HepG2 (cell line): Measurements from ENCODE around the gene MAP1LC3A. TPM values are rescaled to one million over a fixed set of nuclear protein-coding genes. Genes with fewer than 3 reads are reported as not detected.

Experiments
- GATAD1 ChIP-seq: IDR thresholded peaks from 2 replicates; pipeline ENCODE4 v1.6.1; 2016; ENCODE audit warnings: missing genetic modification reagents, missing compliant biosample characterization
- GATAD2A ChIP-seq: IDR thresholded peaks from 2 replicates; pipeline ENCODE4 v1.6.1; 2016
- GTF3A ChIP-seq: sonication (generic); formaldehyde crosslinking; conservative IDR thresholded peaks from 2 replicates; pipeline ENCODE4 v1.4.0; 2020; ENCODE audit warnings: mild to moderate bottlenecking, missing genetic modification reagents
- HDAC6 ChIP-seq: fragments of 200-600 bp; sonication (generic); IDR thresholded peaks from 2 replicates; pipeline ENCODE4 v1.7.0; 2017; ENCODE audit warnings: mild to moderate bottlenecking, antibody characterized with exemption, low read length, low read depth
- HNF4G ChIP-seq, 2 experiments: sonication (generic) in 1 of 2; formaldehyde crosslinking in 1 of 2; IDR thresholded peaks; 2 replicates each; pipeline versions ENCODE4 v1.4.0 to v1.6.1; 2011 to 2020; ENCODE audit warnings: borderline replicate concordance in 2 of 2, low read depth in 2 of 2, mild to moderate bottlenecking in 2 of 2, low read length in 1 of 2, missing genetic modification reagents in 1 of 2, moderate library complexity in 1 of 2
- ISX ChIP-seq: sonication (generic); formaldehyde crosslinking; conservative IDR thresholded peaks from 2 replicates; pipeline ENCODE4 v1.5.0; 2020; ENCODE audit warnings: missing genetic modification reagents
- MEF2D ChIP-seq: sonication (generic); formaldehyde crosslinking; IDR thresholded peaks from 2 replicates; pipeline ENCODE4 v1.5.1; 2020; ENCODE audit warnings: mild to moderate bottlenecking, missing genetic modification reagents
- SOX13 ChIP-seq, 3 experiments: fragments of 450-650 bp in 1 of 3; sonication (generic) in 1 of 3; formaldehyde crosslinking in 1 of 3; IDR thresholded peaks in 2 of 3; conservative IDR thresholded peaks in 1 of 3; 2 replicates each; pipeline versions ENCODE4 v1.5.0 to v1.6.1; 2016 to 2020; ENCODE audit warnings: antibody characterized with exemption in 1 of 3, mild to moderate bottlenecking in 1 of 3, missing compliant biosample characterization in 1 of 3, missing genetic modification reagents in 1 of 3, moderate library complexity in 1 of 3
- SPEN ChIP-seq: sonication (generic); formaldehyde crosslinking; IDR thresholded peaks from 2 replicates; pipeline ENCODE4 v1.5.1; 2020; ENCODE audit warnings: low read depth, mild to moderate bottlenecking, missing genetic modification reagents
- SRSF4 ChIP-seq: fragments of 200-400 bp; formaldehyde crosslinking; IDR thresholded peaks from one replicate; pipeline ENCODE4 v1.6.1; 2018; ENCODE audit warnings: mild to moderate bottlenecking, low read depth, low read length, moderate library complexity; ENCODE audit not compliant: poor library complexity, severe bottlenecking
- TBP ChIP-seq: sonication (generic); formaldehyde crosslinking; IDR thresholded peaks from 2 replicates; pipeline ENCODE4 v1.5.0; 2020; ENCODE audit warnings: missing genetic modification reagents
- TBX2 ChIP-seq: sonication (generic); formaldehyde crosslinking; IDR thresholded peaks from 2 replicates; pipeline ENCODE4 v1.5.0; 2020; ENCODE audit warnings: missing genetic modification reagents, mild to moderate bottlenecking, borderline replicate concordance
- YEATS4 ChIP-seq: sonication (generic); formaldehyde crosslinking; IDR thresholded peaks from 2 replicates; pipeline ENCODE4 v1.4.0; 2020; ENCODE audit warnings: missing genetic modification reagents, borderline replicate concordance
- ZNF10 ChIP-seq: sonication (generic); formaldehyde crosslinking; IDR thresholded peaks from 2 replicates; pipeline ENCODE4 v1.4.0; 2020; ENCODE audit warnings: mild to moderate bottlenecking, low read depth, missing genetic modification reagents, borderline replicate concordance
- ZNF160 ChIP-seq: sonication (generic); formaldehyde crosslinking; IDR thresholded peaks from 2 replicates; pipeline ENCODE4 v1.8.0; 2022; ENCODE audit warnings: mild to moderate bottlenecking, inconsistent platforms, missing genetic modification reagents
- ZNF17 ChIP-seq: sonication (generic); formaldehyde crosslinking; IDR thresholded peaks from 2 replicates; pipeline ENCODE4 v1.5.0; 2020; ENCODE audit warnings: mild to moderate bottlenecking, missing genetic modification reagents
- ZNF644 ChIP-seq: IDR thresholded peaks from 2 replicates; pipeline ENCODE4 v1.6.1; 2016; ENCODE audit warnings: low read depth
- ZNF777 ChIP-seq: sonication (generic); formaldehyde crosslinking; IDR thresholded peaks from 2 replicates; pipeline ENCODE4 v1.4.0; 2020; ENCODE audit warnings: missing genetic modification reagents
- ZSCAN25 ChIP-seq: sonication (generic); formaldehyde crosslinking; IDR thresholded peaks from 2 replicates; pipeline ENCODE4 v1.8.0; 2022; ENCODE audit warnings: mild to moderate bottlenecking, missing genetic modification reagents
- polyA plus RNA-seq, 8 experiments: library from polyadenylated mRNA; depleted of rRNA in 3 of 8; stranded (reverse) in 7 of 8; unstranded in 1 of 8; fragments of >200 nt; fragmentation: Illumina TruSeq in 4 of 8; extraction: Trizol in 4 of 8; gene quantifications; 2 replicates each; pipeline versions ENCODE4 v1.2.1 to v1.2.3, GENCODE V29; 2011 to 2016; ENCODE audit warnings: low read depth in 4 of 8, missing spikeins in 1 of 8, mixed read lengths in 1 of 8; ENCODE audit not compliant: insufficient read depth in 1 of 8
- total RNA-seq, 5 experiments: library from RNA; depleted of rRNA; stranded (reverse); fragments of >200 nt; fragmentation: Illumina TruSeq; extraction: Trizol; gene quantifications; 2 replicates each; pipeline ENCODE4 v1.2.3, GENCODE V29; 2016; ENCODE audit warnings: low read depth in 1 of 5
- TF ChIP-seq, protein P1 (sequence below): sonication (generic); formaldehyde crosslinking; IDR thresholded peaks from 2 replicates; pipeline ENCODE4 v1.8.1; 2022; ENCODE audit warnings: mild to moderate bottlenecking, missing genetic modification reagents
- TF ChIP-seq, protein P2 (sequence below): IDR thresholded peaks from 2 replicates; pipeline ENCODE4 v1.6.1; 2018; ENCODE audit warnings: missing genetic modification reagents, mild to moderate bottlenecking, missing compliant biosample characterization
- TF ChIP-seq, protein P3 (sequence below): sonication (generic); formaldehyde crosslinking; IDR thresholded peaks from 2 replicates; pipeline ENCODE4 v1.8.0; 2022; ENCODE audit warnings: mild to moderate bottlenecking, missing genetic modification reagents
- TF ChIP-seq, protein P4 (sequence below): IDR thresholded peaks from 2 replicates; pipeline ENCODE4 v1.6.1; 2012; ENCODE audit warnings: low read depth, low read length, improper control_type of control experiment

The MAP1LC3A gene
- total and polyA plus RNA-seq, 2 of the 13 experiments (the other 11 are each of a cell fraction or from before 2014, with no cell fraction given) = not detected

- no peak for TF ChIP-seq ZNF10 (CRISPR knock-in tag)
- TF ChIP-seq, protein P1, sequence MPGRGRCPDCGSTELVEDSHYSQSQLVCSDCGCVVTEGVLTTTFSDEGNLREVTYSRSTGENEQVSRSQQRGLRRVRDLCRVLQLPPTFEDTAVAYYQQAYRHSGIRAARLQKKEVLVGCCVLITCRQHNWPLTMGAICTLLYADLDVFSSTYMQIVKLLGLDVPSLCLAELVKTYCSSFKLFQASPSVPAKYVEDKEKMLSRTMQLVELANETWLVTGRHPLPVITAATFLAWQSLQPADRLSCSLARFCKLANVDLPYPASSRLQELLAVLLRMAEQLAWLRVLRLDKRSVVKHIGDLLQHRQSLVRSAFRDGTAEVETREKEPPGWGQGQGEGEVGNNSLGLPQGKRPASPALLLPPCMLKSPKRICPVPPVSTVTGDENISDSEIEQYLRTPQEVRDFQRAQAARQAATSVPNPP (CRISPR knock-in tag) = 0 out of 2 replicates have a peak, but pooled peaks have one; percentile 20
- TF ChIP-seq TBX2 (CRISPR knock-in tag) = 0 out of 2 replicates have a peak, but pooled peaks have one; percentile 25
- peak; percentile 79 for TF ChIP-seq ZNF644 (CRISPR knock-in tag)
- no peak for TF ChIP-seq TBP (CRISPR knock-in tag)
- no peak for TF ChIP-seq ZNF777 (CRISPR knock-in tag)
- no peak for TF ChIP-seq ZNF160 (CRISPR knock-in tag)
- TF ChIP-seq GTF3A (CRISPR knock-in tag) = no peak
- TF ChIP-seq GATAD2A (CRISPR knock-in tag) = peak; percentile 67
- no peak for TF ChIP-seq ISX (CRISPR knock-in tag)
- no peak for TF ChIP-seq HNF4G (IDR thresholded peaks at IDR 0.05; ENCODE audit: borderline replicate concordance, low read depth, low read length)
- TF ChIP-seq HNF4G (CRISPR knock-in tag; IDR thresholded peaks at IDR 0.05; ENCODE audit: borderline replicate concordance, low read depth) = no peak
- no peak for TF ChIP-seq HDAC6
- TF ChIP-seq, protein P2, sequence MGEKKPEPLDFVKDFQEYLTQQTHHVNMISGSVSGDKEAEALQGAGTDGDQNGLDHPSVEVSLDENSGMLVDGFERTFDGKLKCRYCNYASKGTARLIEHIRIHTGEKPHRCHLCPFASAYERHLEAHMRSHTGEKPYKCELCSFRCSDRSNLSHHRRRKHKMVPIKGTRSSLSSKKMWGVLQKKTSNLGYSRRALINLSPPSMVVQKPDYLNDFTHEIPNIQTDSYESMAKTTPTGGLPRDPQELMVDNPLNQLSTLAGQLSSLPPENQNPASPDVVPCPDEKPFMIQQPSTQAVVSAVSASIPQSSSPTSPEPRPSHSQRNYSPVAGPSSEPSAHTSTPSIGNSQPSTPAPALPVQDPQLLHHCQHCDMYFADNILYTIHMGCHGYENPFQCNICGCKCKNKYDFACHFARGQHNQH (CRISPR knock-in tag) = 0 out of 2 replicates have a peak, but pooled peaks have one; percentile 33
- 0 out of 2 replicates have a peak, but pooled peaks have one; percentile 8 for TF ChIP-seq GATAD1 (CRISPR knock-in tag)
- TF ChIP-seq ZNF17 (CRISPR knock-in tag) = no peak
- peak; percentile 3; the same call in 1 of the 2 replicates for TF ChIP-seq YEATS4 (CRISPR knock-in tag)
- TF ChIP-seq, protein P3, sequence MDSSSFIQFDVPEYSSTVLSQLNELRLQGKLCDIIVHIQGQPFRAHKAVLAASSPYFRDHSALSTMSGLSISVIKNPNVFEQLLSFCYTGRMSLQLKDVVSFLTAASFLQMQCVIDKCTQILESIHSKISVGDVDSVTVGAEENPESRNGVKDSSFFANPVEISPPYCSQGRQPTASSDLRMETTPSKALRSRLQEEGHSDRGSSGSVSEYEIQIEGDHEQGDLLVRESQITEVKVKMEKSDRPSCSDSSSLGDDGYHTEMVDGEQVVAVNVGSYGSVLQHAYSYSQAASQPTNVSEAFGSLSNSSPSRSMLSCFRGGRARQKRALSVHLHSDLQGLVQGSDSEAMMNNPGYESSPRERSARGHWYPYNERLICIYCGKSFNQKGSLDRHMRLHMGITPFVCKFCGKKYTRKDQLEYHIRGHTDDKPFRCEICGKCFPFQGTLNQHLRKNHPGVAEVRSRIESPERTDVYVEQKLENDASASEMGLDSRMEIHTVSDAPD = 0 out of 2 replicates have a peak, but pooled peaks have one; percentile 16
- TF ChIP-seq MEF2D (CRISPR knock-in tag) = no peak; the same call in 1 of the 2 replicates
- TF ChIP-seq SRSF4 = no peak
- TF ChIP-seq SPEN (CRISPR knock-in tag) = no peak
- TF ChIP-seq ZSCAN25 = 0 out of 2 replicates have a peak, but pooled peaks have one; percentile 27
- TF ChIP-seq, protein P4, sequence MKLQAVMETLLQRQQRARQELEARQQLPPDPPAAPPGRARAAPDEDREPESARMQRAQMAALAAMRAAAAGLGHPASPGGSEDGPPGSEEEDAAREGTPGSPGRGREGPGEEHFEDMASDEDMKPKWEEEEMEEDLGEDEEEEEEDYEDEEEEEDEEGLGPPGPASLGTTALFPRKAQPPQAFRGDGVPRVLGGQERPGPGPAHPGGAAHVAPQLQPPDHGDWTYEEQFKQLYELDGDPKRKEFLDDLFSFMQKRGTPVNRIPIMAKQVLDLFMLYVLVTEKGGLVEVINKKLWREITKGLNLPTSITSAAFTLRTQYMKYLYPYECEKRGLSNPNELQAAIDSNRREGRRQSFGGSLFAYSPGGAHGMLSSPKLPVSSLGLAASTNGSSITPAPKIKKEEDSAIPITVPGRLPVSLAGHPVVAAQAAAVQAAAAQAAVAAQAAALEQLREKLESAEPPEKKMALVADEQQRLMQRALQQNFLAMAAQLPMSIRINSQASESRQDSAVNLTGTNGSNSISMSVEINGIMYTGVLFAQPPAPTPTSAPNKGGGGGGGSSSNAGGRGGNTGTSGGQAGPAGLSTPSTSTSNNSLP = peak; percentile 67
- TF ChIP-seq SOX13 (IDR thresholded peaks at IDR 0.05) = no peak
- TF ChIP-seq SOX13 (CRISPR knock-in tag; conservative IDR thresholded peaks at IDR 0.05 in 1 of 2, IDR thresholded peaks at IDR 0.05 in 1 of 2) = peak in 1 of 2 experiments; percentile 62; a peak in 2 of 4 replicates
Measured at GRCh38 chr20:34511891-34512265, 46.6 kb upstream of the MAP1LC3A start (continued).
